Keratinocyte (primary cell): ENCODE results near the gene DUSP28.

ENCODE experiments used
- EZH2 ChIP-seq: IDR thresholded peaks from one replicate; pipeline ENCODE4 v1.6.1; 2012; ENCODE audit warnings: inconsistent platforms, mild to moderate bottlenecking, low read length, moderate library complexity
- TF ChIP-seq, protein P1 (sequence below), 3 experiments: IDR thresholded peaks in 1 of 3; conservative IDR thresholded peaks in 1 of 3; optimal IDR thresholded peaks in 1 of 3; 2 replicates in 2 of 3; 3 replicates in 1 of 3; pipeline versions ENCODE3 to v1.5.1; 2011; ENCODE audit warnings: low read length in 3 of 3, mild to moderate bottlenecking in 3 of 3, moderate library complexity in 2 of 3, control low read depth in 1 of 3, inconsistent platforms in 1 of 3; ENCODE audit not compliant: insufficient read depth in 2 of 3; ENCODE audit errors: extremely low read depth in 1 of 3

DNA sequence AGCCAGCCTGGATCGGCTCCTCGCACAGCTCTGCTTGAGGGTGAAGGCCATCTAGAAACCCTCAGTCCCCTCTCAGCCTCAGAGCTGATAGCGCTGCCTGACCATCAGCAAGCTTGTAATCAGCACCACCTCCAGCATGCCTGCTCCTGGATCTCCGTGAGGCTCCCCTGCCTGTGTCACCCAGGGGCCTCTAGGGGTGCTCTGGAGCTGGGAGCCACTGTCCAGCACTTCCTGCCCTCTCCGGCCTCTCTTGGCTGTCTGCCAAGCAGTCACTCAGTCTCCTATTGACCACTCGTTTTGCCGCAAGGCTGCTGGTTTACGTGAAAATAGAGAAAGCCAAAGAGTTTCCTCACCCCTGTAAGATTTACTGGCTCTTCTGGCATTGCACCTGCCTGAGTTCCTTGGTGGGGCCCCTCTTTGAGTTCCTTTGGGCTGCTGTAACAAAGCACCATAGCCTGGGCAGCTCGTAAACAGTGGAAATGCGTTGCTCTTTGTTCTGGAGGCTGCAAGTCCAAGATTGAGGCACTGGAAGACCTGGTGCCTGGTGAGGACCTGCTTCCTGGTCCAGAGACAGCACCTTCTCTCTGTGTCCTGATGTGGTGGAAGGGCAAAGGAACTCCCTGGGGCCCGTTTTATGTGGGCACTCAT lies 44.3 kb downstream of the DUSP28 start:
- TF ChIP-seq EZH2 = no peak
- TF ChIP-seq, protein P1, sequence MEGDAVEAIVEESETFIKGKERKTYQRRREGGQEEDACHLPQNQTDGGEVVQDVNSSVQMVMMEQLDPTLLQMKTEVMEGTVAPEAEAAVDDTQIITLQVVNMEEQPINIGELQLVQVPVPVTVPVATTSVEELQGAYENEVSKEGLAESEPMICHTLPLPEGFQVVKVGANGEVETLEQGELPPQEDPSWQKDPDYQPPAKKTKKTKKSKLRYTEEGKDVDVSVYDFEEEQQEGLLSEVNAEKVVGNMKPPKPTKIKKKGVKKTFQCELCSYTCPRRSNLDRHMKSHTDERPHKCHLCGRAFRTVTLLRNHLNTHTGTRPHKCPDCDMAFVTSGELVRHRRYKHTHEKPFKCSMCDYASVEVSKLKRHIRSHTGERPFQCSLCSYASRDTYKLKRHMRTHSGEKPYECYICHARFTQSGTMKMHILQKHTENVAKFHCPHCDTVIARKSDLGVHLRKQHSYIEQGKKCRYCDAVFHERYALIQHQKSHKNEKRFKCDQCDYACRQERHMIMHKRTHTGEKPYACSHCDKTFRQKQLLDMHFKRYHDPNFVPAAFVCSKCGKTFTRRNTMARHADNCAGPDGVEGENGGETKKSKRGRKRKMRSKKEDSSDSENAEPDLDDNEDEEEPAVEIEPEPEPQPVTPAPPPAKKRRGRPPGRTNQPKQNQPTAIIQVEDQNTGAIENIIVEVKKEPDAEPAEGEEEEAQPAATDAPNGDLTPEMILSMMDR (optimal IDR thresholded peaks at IDR 0.05 in 1 of 3, IDR thresholded peaks at IDR 0.05 in 1 of 3, conservative IDR thresholded peaks at IDR 0.05 in 1 of 3; ENCODE audit: extremely low read depth in 1 of 3, insufficient read depth in 2 of 3, low read length in 3 of 3) = peak in 2 of 3 experiments; percentile 21 to 27
